H1 (cell line): ENCODE measurements around the gene PM20D1. TPM values are rescaled to one million over a fixed set of nuclear protein-coding genes. Genes with fewer than 3 reads are reported as not detected.

Experiments used
- ASH2L ChIP-seq: fragments of 200-600, 300-600 bp; sonication (generic); IDR thresholded peaks from one replicate; pipeline ENCODE4 v1.7.1; 2017; ENCODE audit warnings: low read length
- BCL11A ChIP-seq, 2 experiments: IDR thresholded peaks; one replicate each; pipeline ENCODE4 v1.6.1; 2011; ENCODE audit warnings: low read depth in 2 of 2, low read length in 2 of 2, mild to moderate bottlenecking in 2 of 2
- CBX5 ChIP-seq: fragments of 300-800, 300-1000 bp; sonication (generic); IDR thresholded peaks from 2 replicates; pipeline ENCODE4 v1.7.1; 2016; ENCODE audit warnings: antibody characterized with exemption, low read length, low read depth
- HDAC6 ChIP-seq: IDR thresholded peaks from one replicate; pipeline ENCODE4 v1.7.1; 2012; ENCODE audit warnings: low read depth, mild to moderate bottlenecking, inconsistent platforms, low read length, moderate library complexity
- KDM1A ChIP-seq: fragments of 200-600, 300-600 bp; sonication (generic); IDR thresholded peaks from 2 replicates; pipeline ENCODE4 v1.7.1; 2016; ENCODE audit warnings: mild to moderate bottlenecking, low read length, borderline replicate concordance
- RXRA ChIP-seq: IDR thresholded peaks from 2 replicates; pipeline ENCODE4 v1.6.1; 2011; ENCODE audit warnings: low read depth, mild to moderate bottlenecking, low read length, moderate library complexity; ENCODE audit not compliant: insufficient read depth
- polyA plus RNA-seq, 7 experiments: library from polyadenylated mRNA; depleted of rRNA in 3 of 7; stranded (reverse) in 5 of 7; unstranded in 2 of 7; fragments of >200 nt in 5 of 7; fragments of 200-250 nt in 2 of 7; gene quantifications; 1 replicate in 5 of 7; 2 replicates in 1 of 7; 4 replicates in 1 of 7; pipeline versions ENCODE4 v1.2.1 to v1.2.3, GENCODE V29; 2011 to 2013; ENCODE audit warnings: missing spikeins in 2 of 7, mixed read lengths in 2 of 7
- total RNA-seq: library from RNA; stranded (reverse); fragmentation: NEBNext Ultra II Directional; extraction: Animal tissue kit (Norgen Biotek cat#: 25700); gene quantifications from 2 replicates; pipeline ENCODE4 v1.2.1, GENCODE V29; 2021

The PM20D1 gene
- total and polyA plus RNA-seq, 2 of the 8 experiments (the other 6 are each of a cell fraction or from before 2014, with no cell fraction given): 0.05 TPM; not detected in 1

GRCh38 chr1:205782627-205783432, 67.1 kb downstream of the PM20D1 start (continued):
- TF ChIP-seq HDAC6: no peak
- no peak for TF ChIP-seq KDM1A
- no peak for TF ChIP-seq ASH2L
- TF ChIP-seq BCL11A (IDR thresholded peaks at IDR 0.05; ENCODE audit: low read depth in 2 of 2, low read length in 2 of 2): no peak
- no peak for TF ChIP-seq RXRA
- no peak for TF ChIP-seq CBX5
